IMR-90 (cell line): ENCODE results near the gene DIP2B. TPM values are rescaled to one million over a fixed set of nuclear protein-coding genes. Genes with fewer than 3 reads are reported as not detected.
A peak's percentile ranks its signal among the peaks of the same experiment; 100 is the strongest.

ENCODE experiments used
- ATAC-seq: fragments of 200-7000 bp; cut with Tn5 transposase; 2 replicates; pipeline ENCODE4 v1.9.1; 2020; ENCODE audit warnings: low read depth, mild to moderate bottlenecking, moderate library complexity
- BruUV-seq: library from RNA; stranded (reverse); fragments of 400-500 nt; replicated peaks from 2 replicates; lab custom pipeline; 2021; lab: Mats Ljungman, UMichigan
- CTCF ChIA-PET: fragments of 300-600 bp; formaldehyde crosslinking; extraction: SDS; loops from one replicate; lab custom pipeline; 2021; ENCODE audit warnings: antibody characterized with exemption; lab: Yijun Ruan, JAX
- POLR2A ChIA-PET: fragments of 300-600 bp; sonication (Branson Sonifier 250); formaldehyde crosslinking; loops from one replicate; lab custom pipeline; 2022; ENCODE audit warnings: antibody characterized with exemption; ENCODE audit not compliant: unreplicated experiment; lab: Charles Lee
- DNase-seq: peaks from one replicate; pipeline ENCODE4 v3.0.0; 2013
- H2AFZ ChIP-seq: replicated peaks from 2 replicates; pipeline ENCODE3; 2013; ENCODE audit warnings: low read length, mild to moderate bottlenecking; ENCODE audit not compliant: poor library complexity
- H2AK5ac ChIP-seq: 2 replicates; pipeline ENCODE4 v1.6.1; 2013; ENCODE audit warnings: low read depth, low read length, inconsistent platforms
- H2AK9ac ChIP-seq: replicated peaks from 2 replicates; pipeline ENCODE3; 2013; ENCODE audit warnings: mild to moderate bottlenecking, low read depth, low read length, moderate library complexity; ENCODE audit not compliant: poor library complexity
- H2BK120ac ChIP-seq: 2 replicates; pipeline ENCODE4 v1.6.1; 2013; ENCODE audit warnings: low read depth, low read length, inconsistent platforms
- H2BK15ac ChIP-seq: 3 replicates; pipeline ENCODE4 v1.6.1; 2013; ENCODE audit warnings: low read depth, low read length, inconsistent platforms
- H2BK20ac ChIP-seq: 2 replicates; pipeline ENCODE4 v1.6.1; 2013; ENCODE audit warnings: low read depth, mild to moderate bottlenecking, inconsistent platforms, low read length, moderate library complexity
- H2BK5ac ChIP-seq: 2 replicates; pipeline ENCODE4 v1.6.1; 2013; ENCODE audit warnings: mild to moderate bottlenecking, low read depth, low read length, inconsistent platforms; ENCODE audit not compliant: poor library complexity, severe bottlenecking
- H3K14ac ChIP-seq: replicated peaks from 2 replicates; pipeline ENCODE4 v1.6.1; 2013; ENCODE audit warnings: low read depth, low read length, inconsistent platforms
- H3K18ac ChIP-seq: 2 replicates; pipeline ENCODE4 v1.6.1; 2013; ENCODE audit warnings: low read depth, low read length, control low read depth
- H3K23ac ChIP-seq: 2 replicates; pipeline ENCODE4 v1.6.1; 2013; ENCODE audit warnings: low read depth, low read length, inconsistent platforms
- H3K27ac ChIP-seq: 2 replicates; pipeline ENCODE4 v1.5.1; 2013; ENCODE audit warnings: mild to moderate bottlenecking, control low read depth, low read length; ENCODE audit not compliant: insufficient read depth
- H3K27me3 ChIP-seq: 2 replicates; pipeline ENCODE4 v1.6.1; 2013; ENCODE audit warnings: low read length; ENCODE audit not compliant: control insufficient read depth, insufficient read depth
- H3K36me3 ChIP-seq: 2 replicates; pipeline ENCODE4 v1.6.1; 2013; ENCODE audit warnings: low read length, mixed read lengths; ENCODE audit not compliant: control insufficient read depth, insufficient read depth
- H3K4ac ChIP-seq: 2 replicates; pipeline ENCODE4 v1.6.1; 2013; ENCODE audit warnings: low read depth, low read length, inconsistent platforms
- H3K4me1 ChIP-seq: 2 replicates; pipeline ENCODE4 v1.6.1; 2013; ENCODE audit warnings: low read length, mixed read lengths; ENCODE audit not compliant: control insufficient read depth, insufficient read depth
- H3K4me2 ChIP-seq: 2 replicates; pipeline ENCODE4 v1.6.1; 2013; ENCODE audit warnings: low read depth, mild to moderate bottlenecking, control low read depth, low read length, moderate library complexity
- H3K4me3 ChIP-seq: 2 replicates; pipeline ENCODE4 v1.5.1; 2013; ENCODE audit warnings: low read depth, mild to moderate bottlenecking, control low read depth, low read length, moderate library complexity; ENCODE audit not compliant: insufficient read depth
- H3K56ac ChIP-seq: 2 replicates; pipeline ENCODE4 v1.6.1; 2013; ENCODE audit warnings: low read length, inconsistent platforms; ENCODE audit not compliant: insufficient read depth; ENCODE audit errors: extremely low read depth
- H3K79me1 ChIP-seq, 2 experiments: 2 replicates each; pipeline ENCODE4 v1.6.1; 2013; ENCODE audit warnings: low read length in 2 of 2, inconsistent platforms in 1 of 2, low read depth in 1 of 2
- H3K9ac ChIP-seq: 2 replicates; pipeline ENCODE4 v1.6.1; 2013; ENCODE audit warnings: low read depth, low read length, control low read depth
- H3K9me1 ChIP-seq: 2 replicates; pipeline ENCODE4 v1.6.1; 2013; ENCODE audit warnings: low read length, inconsistent platforms; ENCODE audit not compliant: insufficient read depth
- H3K9me3 ChIP-seq: 2 replicates; pipeline ENCODE4 v1.6.1; 2013; ENCODE audit warnings: low read length; ENCODE audit not compliant: control insufficient read depth, insufficient read depth
- H4K20me1 ChIP-seq: 2 replicates; pipeline ENCODE4 v1.6.1; 2013; ENCODE audit warnings: low read length, inconsistent platforms; ENCODE audit not compliant: insufficient read depth
- H4K5ac ChIP-seq: 2 replicates; pipeline ENCODE4 v1.6.1; 2013; ENCODE audit warnings: mild to moderate bottlenecking, low read depth, low read length, control low read depth
- H4K8ac ChIP-seq, 2 experiments: 2 replicates each; pipeline ENCODE4 v1.6.1; 2013; ENCODE audit warnings: low read depth in 2 of 2, low read length in 2 of 2, control low read depth in 1 of 2, inconsistent platforms in 1 of 2
- H4K91ac ChIP-seq: 2 replicates; pipeline ENCODE4 v1.6.1; 2013; ENCODE audit warnings: low read depth, low read length, inconsistent platforms; ENCODE audit not compliant: insufficient read depth
- BHLHE40 ChIP-seq: fragments of 150-350 bp; IDR thresholded peaks from 2 replicates; pipeline ENCODE4 v1.6.1; 2016; ENCODE audit warnings: mild to moderate bottlenecking, low read depth, low read length
- CEBPB ChIP-seq: IDR thresholded peaks from 2 replicates; pipeline ENCODE4 v1.6.1; 2012; ENCODE audit warnings: low read depth, low read length, improper control_type of control experiment
- CHD1 ChIP-seq: IDR thresholded peaks from 2 replicates; pipeline ENCODE4 v1.6.1; 2012; ENCODE audit warnings: low read depth, low read length, improper control_type of control experiment
- CTCF ChIP-seq: conservative IDR thresholded peaks from 2 replicates; pipeline ENCODE4 v1.5.1; 2012; ENCODE audit warnings: mild to moderate bottlenecking, low read depth, low read length, improper control_type of control experiment
- ELK1 ChIP-seq: fragments of 150-350 bp; IDR thresholded peaks from 2 replicates; pipeline ENCODE4 v1.6.1; 2016; ENCODE audit warnings: low read depth, mild to moderate bottlenecking, low read length, moderate library complexity, borderline replicate concordance
- FOS ChIP-seq: fragments of 150-350 bp; IDR thresholded peaks from 2 replicates; pipeline ENCODE4 v1.6.1; 2016; ENCODE audit warnings: low read depth, low read length
- MAFK ChIP-seq: IDR thresholded peaks from 2 replicates; pipeline ENCODE4 v1.6.1; 2012; ENCODE audit warnings: low read depth, low read length, improper control_type of control experiment
- MAZ ChIP-seq: IDR thresholded peaks from 2 replicates; pipeline ENCODE4 v1.6.1; 2012; ENCODE audit warnings: low read depth, mild to moderate bottlenecking, low read length, improper control_type of control experiment, moderate library complexity, borderline replicate concordance
- MXI1 ChIP-seq: IDR thresholded peaks from 2 replicates; pipeline ENCODE4 v1.6.1; 2012; ENCODE audit warnings: low read depth, mild to moderate bottlenecking, low read length, moderate library complexity, borderline replicate concordance
- NFE2L2 ChIP-seq: fragments of 150-350 bp; IDR thresholded peaks from 2 replicates; pipeline ENCODE4 v1.6.1; 2016; ENCODE audit warnings: low read depth, mild to moderate bottlenecking, low read length
- POLR2A ChIP-seq: IDR thresholded peaks from 2 replicates; pipeline ENCODE4 v1.6.1; 2012; ENCODE audit warnings: mild to moderate bottlenecking, low read depth, low read length
- RAD21 ChIP-seq: IDR thresholded peaks from 2 replicates; pipeline ENCODE4 v1.6.1; 2012; ENCODE audit warnings: low read length, improper control_type of control experiment
- RCOR1 ChIP-seq: IDR thresholded peaks from 2 replicates; pipeline ENCODE4 v1.6.1; 2012; ENCODE audit warnings: mild to moderate bottlenecking, low read length, improper control_type of control experiment; ENCODE audit not compliant: insufficient replicate concordance
- RFX5 ChIP-seq: IDR thresholded peaks from 2 replicates; pipeline ENCODE4 v1.8.0; 2012; ENCODE audit warnings: low read depth, mild to moderate bottlenecking, low read length, moderate library complexity
- SMC3 ChIP-seq: fragments of 150-350 bp; IDR thresholded peaks from 2 replicates; pipeline ENCODE4 v1.6.1; 2016; ENCODE audit warnings: low read depth, mild to moderate bottlenecking, antibody characterized with exemption, low read length, moderate library complexity
- USF2 ChIP-seq: fragments of 150-350 bp; IDR thresholded peaks from 2 replicates; pipeline ENCODE4 v1.6.1; 2017; ENCODE audit warnings: mild to moderate bottlenecking, antibody characterized with exemption, low read length, low read depth
- WGBS, 2 experiments: methylation state at CpG; one replicate each; pipeline versions ENCODE4 v1.1.5 to v1.1.7; 2013; ENCODE audit warnings: missing lambda C conversion rate in 2 of 2; ENCODE audit not compliant: insufficient read length in 1 of 2; ENCODE audit errors: extremely low coverage in 2 of 2; 5-methylcytosine and 5-hydroxymethylcytosine counted together
- dilution Hi-C: fragments of 300-500 bp; cut with HindIII; formaldehyde crosslinking; loops from one replicate; pipeline ENCODE4 v1.14.3; 2018; ENCODE audit warnings: low sequenced_read_pairs; ENCODE audit not compliant: unreplicated experiment
- in situ Hi-C: fragments of 300-500 bp; cut with MboI; formaldehyde crosslinking; loops from 3 replicates; pipeline ENCODE4 v1.14.3; 2019; ENCODE audit warnings: low sequenced_read_pairs, inconsistent platforms, mixed read lengths
- intact Hi-C: fragments of 100-400 bp; cut with micrococcal nuclease; formaldehyde crosslinking; loops from 2 replicates; pipeline ENCODE4 v1.10.0; 2022
- polyA plus RNA-seq, 3 experiments: library from polyadenylated mRNA; depleted of rRNA; stranded (reverse); fragments of >200 nt; gene quantifications; 2 replicates each; pipeline ENCODE4 v1.2.3, GENCODE V29; 2012; ENCODE audit warnings: low replicate concordance in 1 of 3
- total RNA-seq: library from RNA; depleted of rRNA; stranded (reverse); fragments of >200 nt; gene quantifications from 2 replicates; pipeline ENCODE4 v1.2.3, GENCODE V29; 2012

DIP2B gene
- total and polyA plus RNA-seq, 2 of the 4 experiments (the other 2 are of a cell fraction), result 7.7 to 12.9 TPM

- Histone ChIP-seq H4K91ac (no peak overlapping the region), H3K4me1 (peaks cover 5% of the 10 kb centered on the region; the same call in 1 of the 2 replicates), H3K79me1 (peaks cover 0 to 5% of the 10 kb centered on the region in 2 experiments; a peak in 1 of 4 replicates), H2AK5ac (no peak overlapping the region), H3K9ac (no peak overlapping the region), H3K4me2 (no peak overlapping the region), H3K9me3 (no peaks in the 10 kb centered on the region), H3K18ac (no peak overlapping the region), H3K27ac (peak overlapping the region; percentile 24; the same call in 1 of the 2 replicates), H3K4me3 (no peak overlapping the region), H4K8ac (no peak overlapping the region), H2BK20ac (no peak overlapping the region), H3K27me3 (no peaks in the 10 kb centered on the region), H4K5ac (no peak overlapping the region), H3K14ac (no peak overlapping the region), H4K20me1 (no peaks in the 10 kb centered on the region; the same call in 1 of the 2 replicates), H2BK15ac (no peak overlapping the region), H2BK5ac (no peak overlapping the region), H2BK120ac (no peak overlapping the region), H2AFZ (no peak overlapping the region), H2AK9ac (no peak overlapping the region), H3K4ac (no peak overlapping the region), H3K23ac (no peak overlapping the region), H3K36me3 (no peaks in the 10 kb centered on the region), H3K9me1 (peaks cover 7% of the 10 kb centered on the region), H3K56ac (no peak overlapping the region)
- TF ChIP-seq ELK1 (no peak), RFX5 (no peak), RAD21 (no peak), MAZ (no peak), BHLHE40 (no peak), USF2 (no peak), CTCF (no peak), CHD1 (no peak), FOS (no peak), RCOR1 (no peak), CEBPB (no peak), POLR2A (no peak), MAFK (no peak), SMC3 (no peak), MXI1 (no peak), NFE2L2 (no peak)
- dilution Hi-C loops (no loop called here), in situ Hi-C loops (no loop called here), intact Hi-C loops (no loop called here)
- ChIA-PET POLR2A (no interaction called here), CTCF (no interaction called here)
- DNase-seq (peak; percentile 38), ATAC-seq (peak; percentile 47)
- no TSS peak for BruUV-seq
- WGBS, 2 experiments, result 80% methylated on average over 1 of the region's 1 CpG; no CpG with 5 or more reads in 1 of the 2 experiments
Observed at GRCh38 chr12:50679612-50680011, 174.8 kb downstream of the DIP2B start.
